Stimulated activated CD8-positive, alpha-beta memory T cell treated with anti-CD3 and anti-CD28 coated beads, Interleukin-12 subunit alpha, Interleukin-12 subunit beta, amount 100 ng/mL, for 24 hours (primary cell): Measurements from ENCODE around the gene DZIP1.

Source experiments
- DNase-seq: peaks from one replicate; pipeline ENCODE4 v3.0.0-alpha.2; 2020; ENCODE audit errors: extremely low read depth

The DZIP1 gene

DNA sequence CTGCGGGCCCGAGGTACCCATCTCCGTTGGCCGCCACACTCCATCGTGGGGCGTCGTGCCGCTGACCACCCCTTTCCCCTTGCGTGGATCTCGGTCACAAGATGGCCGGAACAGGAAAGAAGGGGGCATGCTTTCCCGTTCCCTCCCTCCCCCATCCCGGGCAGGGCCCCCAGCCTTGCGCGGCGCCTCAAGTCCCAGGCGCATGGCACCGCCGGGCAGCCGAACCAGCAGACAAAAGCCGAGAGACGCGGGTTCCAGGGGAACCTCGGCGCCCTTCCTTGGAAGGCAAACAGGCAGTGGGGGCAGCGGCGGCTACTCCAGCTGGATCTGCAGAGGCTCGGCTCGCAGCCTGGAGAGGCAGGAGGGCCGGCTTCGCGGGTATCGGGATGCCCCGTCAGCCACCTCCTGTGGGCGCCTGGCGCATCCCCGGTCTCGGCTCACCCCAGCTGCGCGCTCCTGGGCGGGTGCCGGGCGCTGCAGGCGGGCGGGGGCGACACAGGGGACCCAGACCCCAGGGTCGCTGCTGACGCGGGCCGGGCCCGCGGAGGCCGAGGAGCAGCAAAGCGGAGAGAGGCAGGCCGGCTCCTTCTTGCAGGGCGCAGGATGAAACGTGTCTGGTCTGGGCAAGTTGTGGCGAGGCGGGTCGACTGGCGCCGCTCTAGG lies 439 bp downstream of the DZIP1 start:
- DNase-seq, result no peak

DNA sequence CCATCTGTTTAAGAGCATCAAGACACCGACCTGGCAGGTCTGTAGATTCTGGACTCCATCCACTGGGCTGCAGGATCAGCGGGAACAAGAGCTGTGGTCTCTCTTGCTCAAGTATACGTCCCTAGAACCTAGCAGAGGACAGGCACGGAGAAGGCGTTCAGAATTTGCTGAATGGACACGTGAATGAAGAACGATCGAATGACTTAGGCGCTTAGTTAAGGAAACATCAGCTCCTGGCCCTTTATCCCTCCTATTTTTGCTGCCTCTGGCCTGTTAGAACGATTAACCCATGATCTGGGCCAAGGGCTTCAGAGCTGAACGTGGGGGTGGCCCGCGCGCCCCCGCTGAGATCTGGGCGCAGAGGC lies 953 bp downstream of the DZIP1 start:
- no peak for DNase-seq

DNA sequence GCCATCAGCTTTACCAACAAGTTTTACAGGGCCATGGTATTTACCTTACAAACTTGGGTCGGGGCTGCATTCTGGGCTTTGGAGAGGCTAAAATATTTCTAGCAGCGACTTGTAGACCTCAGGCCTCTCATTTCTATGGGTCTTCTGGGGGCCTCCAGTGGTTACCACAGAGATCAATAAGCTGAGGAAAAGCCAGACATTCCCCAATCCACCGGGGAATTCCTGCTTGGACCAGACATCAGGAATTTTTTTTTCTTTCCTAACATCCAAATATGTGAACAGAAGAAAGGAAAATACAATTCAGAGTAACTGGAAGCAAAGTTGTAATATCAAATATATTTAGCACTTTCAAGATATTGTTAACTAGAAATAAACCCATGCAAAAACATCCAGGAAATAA lies 1.5 kb downstream of the DZIP1 start:
- no peak for DNase-seq

DNA sequence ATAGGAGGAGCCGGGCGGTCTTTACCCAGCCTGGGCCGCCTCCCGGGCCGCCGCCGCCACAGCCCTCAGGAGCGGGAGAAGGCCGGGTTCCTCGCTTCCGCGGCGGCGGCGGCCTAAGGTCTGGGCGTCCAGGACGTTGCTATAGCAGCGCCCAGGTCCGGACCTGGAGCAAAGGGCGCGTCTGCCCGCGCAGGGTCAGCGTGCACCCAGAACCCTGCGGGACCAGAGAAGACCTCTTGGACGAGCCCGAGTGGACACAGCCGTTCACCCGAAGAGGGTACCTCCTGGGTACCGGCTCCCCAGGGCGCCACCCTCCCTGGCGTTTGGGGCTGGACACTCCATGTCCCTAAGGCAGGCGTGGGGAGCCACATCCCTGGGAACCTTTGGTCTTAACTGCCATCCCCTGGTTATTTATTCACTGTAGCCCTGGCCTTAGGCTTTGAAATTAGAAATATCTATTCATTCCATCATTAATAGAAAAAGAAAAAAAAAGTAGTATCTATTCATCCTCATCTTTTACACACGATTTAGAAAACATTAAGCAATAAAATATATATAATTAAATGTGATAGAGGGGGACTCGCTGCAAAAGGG lies 2.4 kb downstream of the DZIP1 start:
- no peak for DNase-seq

DNA sequence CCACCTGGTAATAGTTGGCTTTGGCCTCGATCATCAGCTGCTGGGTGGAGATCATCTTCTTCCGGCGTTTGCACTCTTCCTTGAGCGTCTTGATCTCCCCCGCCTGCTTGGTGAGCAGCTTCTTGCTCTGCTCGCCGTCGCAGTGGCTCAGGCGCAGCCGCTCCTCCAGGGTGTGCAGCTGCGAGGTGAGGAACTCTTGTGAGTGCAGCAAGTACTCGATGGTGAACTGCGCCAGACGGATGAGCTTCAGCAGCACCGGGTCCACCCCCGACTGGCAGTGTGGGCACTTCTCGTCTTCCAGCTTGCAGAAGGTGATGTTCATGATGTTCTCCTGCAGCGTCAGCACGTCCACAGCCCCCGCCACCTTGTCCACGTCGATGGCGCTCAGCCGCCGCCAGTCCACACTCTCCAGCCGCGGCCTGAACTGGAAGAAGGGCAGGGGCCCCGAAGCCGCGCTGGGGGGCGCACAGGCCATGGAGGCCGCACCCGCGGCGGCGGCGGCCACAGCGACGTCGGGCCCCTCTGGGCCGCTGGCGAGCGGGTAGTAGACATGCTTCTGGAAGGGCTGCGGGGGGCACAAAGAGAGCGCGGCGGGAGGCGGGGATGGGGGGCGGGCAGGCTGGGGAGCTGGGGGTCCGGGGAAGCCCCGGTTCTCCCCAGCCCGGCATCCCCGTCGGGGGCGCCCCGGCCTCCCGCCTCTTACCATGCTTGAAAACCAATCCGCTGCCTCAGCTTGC lies 3.0 kb downstream of the DZIP1 start:
- DNase-seq, result no peak

DNA sequence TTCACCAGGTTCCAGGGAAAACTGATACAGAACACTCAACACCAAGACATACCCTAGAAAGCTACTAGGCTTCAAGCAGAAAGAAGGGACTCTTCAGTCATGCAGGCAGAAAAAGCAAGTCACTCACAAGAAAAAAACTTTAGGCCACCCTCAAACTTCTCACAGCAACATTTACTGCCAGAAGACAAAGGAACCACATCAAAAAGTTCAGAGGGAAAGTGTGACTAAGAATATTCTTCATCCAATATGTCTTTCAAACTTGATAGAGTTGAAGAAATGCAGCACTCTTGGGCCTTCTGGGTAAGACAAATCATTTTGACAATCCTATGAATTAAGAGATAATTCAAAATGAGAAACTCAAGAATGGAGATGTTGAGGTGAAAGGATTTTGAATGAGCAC lies 7.7 kb downstream of the DZIP1 start:
- DNase-seq, result no peak

DNA sequence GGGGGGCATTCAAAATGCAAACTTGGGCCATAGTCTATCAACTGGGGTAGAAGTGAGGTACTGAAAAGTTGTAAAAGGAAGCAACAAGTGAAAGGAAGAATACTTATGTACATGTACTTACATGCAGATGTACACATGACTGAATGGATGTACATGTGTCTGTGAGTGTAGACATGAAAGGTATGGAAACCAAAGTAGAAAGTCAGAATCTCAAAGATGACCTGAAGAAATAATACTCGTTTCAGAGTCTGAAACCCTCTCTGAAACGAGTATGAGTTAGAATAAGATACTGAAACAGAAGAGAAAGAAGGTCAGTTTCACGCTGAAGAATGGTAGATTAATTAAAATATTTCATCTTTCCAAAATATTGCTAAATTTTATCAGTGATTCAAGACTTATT lies 13.9 kb downstream of the DZIP1 start:
- DNase-seq, result no peak

DNA sequence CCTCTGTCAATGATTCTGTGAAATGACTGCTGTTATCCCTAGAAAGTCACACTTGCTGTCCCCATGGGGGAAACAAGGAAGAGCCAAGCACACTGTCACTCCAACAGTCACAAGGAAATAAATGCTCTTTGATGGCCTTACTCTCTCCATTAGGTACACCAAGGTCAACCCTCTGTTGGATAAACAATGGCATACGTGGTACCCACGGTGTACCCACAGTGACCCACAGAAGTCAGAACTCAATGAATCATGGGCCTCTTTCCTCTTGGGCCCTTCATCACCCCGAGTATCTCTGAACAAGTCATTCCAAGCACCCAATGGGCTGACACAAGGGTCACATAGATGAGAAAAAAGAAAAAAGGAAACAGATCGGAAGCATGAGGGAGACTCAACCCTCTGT lies 15.4 kb downstream of the DZIP1 start:
- DNase-seq, result no peak

DNA sequence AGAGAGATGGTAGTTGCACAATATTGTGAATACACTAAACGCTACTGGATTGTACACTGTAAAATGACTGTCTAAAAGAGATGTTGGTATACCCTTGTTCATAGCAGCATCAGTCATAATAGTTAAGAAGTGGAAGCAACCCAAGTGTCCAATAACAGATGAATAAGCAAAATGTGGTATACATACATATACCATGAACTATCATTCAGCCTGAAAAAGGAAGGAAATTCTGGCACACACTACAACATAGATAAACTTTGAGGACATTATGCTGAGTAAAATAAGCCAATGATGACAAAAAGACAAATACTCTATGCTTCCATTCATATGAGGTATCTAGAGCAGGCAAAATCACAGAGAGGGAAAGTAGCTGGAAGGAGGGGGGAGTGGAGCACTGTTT lies 16.0 kb downstream of the DZIP1 start:
- no peak for DNase-seq

DNA sequence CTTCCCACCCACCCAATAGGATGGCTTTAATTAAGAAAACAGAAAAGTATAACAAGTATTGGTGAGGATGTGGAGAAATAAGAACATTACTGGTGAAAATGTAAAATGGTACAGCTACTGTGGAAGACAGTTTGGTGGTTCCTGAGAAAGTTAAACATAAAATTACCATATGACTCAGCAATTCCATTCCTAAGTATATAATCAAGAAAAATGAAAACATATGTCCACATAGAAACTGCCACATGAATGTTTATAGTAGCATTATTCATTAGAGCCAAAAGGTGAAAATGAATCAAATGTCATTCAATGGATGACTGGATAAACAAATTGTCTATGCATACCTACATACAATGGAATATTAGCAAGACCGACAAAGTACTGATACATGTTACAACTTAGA lies 16.9 kb downstream of the DZIP1 start:
- DNase-seq, result no peak

DNA sequence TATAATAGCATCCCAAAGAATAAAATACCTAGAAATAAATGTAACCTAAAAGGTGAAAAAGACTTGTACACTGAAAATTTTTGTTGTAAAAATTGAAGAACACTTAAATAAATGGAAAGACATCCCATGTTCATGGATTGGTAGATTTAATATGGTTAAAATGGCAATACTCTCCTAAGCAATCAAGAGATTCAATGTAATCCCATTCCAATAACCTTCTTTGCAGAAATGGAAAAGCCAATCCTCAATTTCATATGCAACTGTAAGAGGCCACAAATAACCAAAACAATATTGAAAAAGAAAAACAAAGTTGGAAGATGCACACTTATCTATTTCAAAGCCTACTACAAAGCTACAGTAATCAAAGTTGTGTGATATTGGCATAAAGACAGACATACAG lies 17.7 kb downstream of the DZIP1 start:
- DNase-seq, result no peak

DNA sequence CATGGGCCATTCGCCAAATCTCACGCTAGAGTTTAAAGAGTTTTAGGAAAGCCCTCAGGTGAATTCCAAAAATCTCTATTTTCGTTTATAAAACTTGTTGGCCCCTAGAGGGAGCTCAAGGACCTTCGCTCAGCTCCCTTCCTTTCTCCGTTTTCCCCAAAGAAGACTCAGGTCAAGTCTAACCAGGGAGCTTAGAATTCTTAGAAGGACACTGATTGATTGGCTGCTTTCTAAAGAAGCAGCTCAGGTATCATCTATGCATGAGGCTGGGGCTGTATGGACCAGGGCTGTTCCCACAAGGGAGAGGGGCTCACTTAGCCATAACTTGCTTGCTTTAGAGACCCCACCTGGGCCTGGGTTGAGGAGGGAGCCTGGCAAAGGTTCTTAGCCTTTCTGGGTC lies 20.5 kb downstream of the DZIP1 start:
- DNase-seq, result no peak

DNA sequence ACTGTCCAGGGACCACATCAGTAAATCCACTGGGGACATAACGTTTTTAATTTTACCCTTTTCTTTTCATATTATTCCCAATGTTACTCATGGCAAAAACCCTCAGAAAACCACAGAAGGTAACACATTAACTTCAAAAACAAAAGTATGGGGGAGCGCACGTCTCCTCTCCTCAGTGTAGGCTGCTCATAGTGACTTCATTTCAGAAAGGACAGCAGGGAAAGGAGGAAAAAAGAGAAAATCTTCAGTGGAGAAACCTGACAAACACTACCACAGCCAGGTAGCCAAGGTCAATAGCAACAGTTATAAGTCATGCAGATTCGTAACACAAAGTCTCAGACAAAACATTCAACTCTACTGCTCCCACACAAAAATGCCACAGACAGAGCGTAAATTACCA lies 21.4 kb downstream of the DZIP1 start:
- no peak for DNase-seq

DNA sequence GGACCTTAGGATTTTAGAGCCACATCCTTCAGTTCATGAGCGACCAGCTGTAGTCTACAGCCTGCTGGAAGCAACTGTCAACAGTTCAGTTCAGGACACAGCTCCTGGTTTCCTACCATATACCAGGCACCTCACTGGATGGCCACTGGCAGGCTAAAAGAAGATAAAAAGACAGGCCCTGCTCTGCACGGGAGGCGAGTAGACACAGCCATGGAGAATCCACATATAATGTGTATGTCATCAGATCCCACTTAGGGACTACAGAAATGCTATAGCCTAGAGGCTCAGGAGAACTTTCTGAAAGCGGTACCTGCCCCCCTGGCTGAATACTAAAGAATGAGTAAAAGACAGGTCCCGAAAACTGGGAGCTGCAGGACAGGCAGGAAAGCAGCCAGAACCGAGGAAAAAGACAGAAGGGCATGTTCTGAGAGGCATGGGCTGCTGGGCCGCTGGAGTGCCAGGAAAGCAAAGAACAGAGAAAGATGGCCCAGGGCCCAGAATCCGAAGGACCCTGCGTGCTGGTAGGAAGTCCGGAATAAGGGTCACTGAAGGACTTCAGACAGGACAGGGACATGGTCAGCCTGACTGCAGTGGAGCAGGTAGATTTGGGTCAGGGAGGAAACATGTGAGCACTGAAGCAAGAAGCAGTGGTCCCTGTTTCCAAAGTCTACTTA lies 23.5 kb downstream of the DZIP1 start:
- DNase-seq, result no peak

DNA sequence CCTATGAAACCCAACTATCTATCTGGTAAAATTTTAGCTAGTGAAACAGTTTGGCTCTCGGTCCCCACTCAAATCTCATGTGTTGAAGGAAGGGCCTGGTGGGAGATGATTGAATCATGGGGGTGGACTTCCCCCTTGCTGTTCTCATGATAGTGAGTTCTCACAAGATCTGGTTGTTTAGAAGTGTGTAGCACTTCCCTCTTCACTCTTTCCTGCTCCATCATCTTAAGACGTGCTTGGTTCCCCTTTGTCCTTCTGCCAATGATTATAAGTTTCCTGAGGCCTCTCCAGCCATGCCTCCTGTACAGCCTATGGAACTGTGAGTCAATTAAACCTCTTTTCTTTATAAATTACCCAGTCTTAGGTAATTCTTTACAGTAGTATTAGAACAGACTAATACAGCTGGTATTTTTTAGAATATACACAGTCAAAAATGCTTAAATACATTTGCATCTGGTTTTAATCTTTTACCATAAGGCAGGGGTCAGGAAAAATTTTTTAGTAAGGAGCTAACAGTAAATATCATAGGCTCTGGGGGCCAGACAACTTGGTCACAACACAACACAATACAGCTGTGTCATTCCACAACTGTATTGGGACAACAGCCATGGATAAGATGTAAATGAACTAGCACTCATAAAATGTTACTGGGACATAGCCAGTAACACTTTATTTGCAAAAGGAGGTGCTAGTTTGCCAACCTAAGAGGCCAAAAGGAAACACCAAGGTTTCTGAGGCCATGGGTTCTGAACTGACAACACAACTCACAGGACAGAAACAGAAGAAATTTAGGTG lies 24.3 kb downstream of the DZIP1 start:
- DNase-seq, result no peak

DNA sequence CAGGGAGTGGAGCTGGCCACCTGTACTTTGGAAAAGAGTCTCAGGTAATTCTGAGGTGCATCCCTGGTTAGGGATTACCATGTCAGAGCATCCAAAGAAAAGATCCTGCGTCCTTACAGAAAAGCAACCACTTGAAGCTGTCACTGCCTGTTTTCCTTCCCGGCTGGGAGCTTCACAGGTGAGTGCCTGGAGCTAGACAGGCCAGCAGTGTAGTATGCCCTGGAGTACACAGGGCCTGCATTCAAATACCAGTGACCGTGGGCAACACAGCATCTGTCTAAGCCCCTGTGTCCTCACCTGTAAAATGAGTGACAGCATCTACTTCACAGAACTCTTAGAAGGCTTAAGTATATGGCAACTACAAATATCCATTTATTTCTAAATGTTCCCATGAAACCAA lies 29.0 kb downstream of the DZIP1 start:
- no peak for DNase-seq

DNA sequence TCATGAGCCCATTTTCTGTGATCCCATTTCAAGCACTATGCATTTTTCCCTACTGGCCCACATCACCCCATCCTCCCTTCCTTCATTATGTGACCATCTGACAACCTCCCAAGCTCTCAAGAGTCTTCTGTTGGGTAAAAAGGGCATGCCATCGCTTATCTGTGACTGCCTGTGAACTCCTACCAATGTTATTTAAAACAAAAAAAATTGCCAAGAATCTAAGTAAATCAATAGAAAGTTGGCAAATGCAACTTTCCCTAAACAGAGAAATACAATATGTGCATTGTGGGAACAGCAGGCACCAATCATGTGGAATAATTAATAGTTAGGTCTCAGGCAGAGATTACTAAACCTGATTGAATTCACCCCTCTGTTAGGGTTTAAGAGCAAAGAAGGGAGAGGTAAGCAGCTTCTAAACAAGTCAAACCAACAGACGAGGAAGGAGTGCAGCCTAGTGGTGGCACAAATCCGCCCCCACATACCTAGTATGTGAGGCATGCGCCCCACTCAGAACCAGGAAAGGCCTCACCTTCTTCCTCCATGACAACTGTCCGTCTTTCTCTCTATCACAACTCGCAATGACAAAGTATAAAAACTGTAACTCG lies 29.8 kb downstream of the DZIP1 start:
- no peak for DNase-seq

DNA sequence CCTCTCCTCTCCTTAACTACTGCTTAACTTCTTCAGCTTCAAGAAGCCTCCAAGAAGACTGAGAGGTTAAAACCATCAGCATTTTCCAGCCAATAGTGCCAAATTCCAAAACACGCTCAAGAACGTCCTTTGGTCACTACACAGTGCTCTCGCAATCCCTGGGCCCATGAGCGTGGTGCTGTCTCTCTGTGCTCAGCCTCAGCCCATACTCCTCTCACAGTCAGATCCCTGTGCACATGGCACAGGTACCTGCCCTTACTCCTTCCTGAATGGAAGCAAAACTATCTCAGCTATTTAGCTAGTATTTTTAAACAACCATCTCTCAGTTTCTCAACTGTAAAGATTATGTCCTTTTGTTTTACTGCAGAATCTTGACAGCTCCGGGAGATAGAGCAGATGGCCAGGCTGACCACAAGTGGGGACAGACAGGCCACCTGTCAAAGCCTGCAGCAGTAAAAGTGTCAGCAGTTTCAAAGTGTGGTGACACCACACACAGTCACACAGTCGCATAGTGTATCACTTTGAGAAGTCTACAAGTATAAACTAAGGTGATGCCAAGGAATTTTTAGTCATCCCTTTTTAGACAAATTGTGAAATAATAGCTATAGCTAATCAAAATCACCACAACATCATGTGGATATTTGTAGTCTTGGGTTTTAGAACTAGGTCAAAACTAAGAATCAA lies 35.7 kb downstream of the DZIP1 start:
- DNase-seq, result no peak

DNA sequence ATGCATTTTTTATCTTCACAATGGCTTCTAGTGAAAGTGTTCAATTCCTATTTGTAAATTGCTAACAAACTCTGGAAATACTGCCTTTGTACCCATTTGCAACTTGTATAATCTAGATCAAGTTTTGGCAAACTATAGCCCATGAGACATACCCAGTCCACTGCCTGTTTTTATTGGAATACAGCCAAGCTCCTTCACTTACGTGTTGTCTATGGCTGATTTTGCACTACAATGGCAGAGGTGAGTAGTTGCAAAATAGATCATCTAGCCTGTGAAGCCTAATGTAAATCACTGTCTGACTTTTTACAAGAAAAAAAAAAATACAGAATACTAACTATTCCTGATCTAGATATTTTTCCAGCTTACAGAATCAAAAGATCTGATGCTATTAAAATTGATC lies 37.1 kb downstream of the DZIP1 start:
- no peak for DNase-seq

DNA sequence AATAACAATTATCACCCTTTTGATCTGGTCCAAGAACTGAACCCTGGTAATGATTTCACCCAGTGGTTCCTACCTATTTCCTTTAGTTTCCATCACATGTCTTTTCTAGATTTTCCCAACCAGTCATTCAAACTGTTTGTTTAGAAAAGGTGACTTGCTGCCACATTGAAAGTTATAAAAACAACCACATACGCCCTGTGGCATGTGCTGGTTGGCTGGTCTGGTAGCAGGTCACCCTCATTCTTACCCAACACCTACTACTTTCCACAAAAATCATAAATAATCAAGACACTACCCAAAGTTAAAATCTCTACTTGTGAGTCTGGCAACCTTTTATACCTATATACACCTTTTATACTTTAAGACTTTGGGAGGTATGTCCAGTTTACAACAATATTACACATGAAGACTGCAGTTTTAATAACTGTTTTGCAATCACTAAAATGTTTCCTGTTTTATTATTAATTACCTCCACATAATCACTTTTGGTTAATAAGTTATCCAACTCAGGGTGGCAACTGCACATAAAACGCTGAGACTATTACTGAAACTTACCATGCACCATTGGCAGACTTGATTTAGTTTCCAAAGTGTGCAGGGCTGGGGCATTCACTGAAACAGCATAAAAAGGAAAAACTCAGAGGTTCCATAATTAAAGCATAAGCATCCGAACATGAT lies 38.9 kb downstream of the DZIP1 start:
- DNase-seq, result no peak

DNA sequence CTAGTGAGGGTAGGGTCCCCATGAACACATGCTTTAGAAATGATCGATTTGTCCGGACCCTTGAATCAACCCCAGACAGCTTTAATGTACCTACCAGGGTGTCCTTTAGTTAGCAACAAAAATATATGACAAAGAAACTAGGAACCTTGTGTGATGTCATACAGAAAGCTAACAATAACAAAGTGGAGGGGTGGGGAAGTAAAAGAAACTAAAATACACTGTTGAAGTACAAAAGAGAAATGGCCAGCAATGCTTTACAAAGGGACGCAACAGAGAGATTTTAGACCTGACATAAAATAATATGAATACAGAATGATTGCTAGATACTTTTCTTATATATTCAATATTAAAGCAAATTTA lies 40.0 kb downstream of the DZIP1 start:
- DNase-seq, result no peak
